Caco-2 (cell line): ENCODE data around the gene OR9Q1. TPM values are rescaled to one million over a fixed set of nuclear protein-coding genes. Genes with fewer than 3 reads are reported as not detected.
"Not testable (repeated sequence)": the region's sequence is repeated elsewhere in the genome, so short reads cannot be mapped to it uniquely, and the experiment has no call there.

Experiments used
- BruUV-seq: library from RNA; stranded (reverse); fragments of 400-500 nt; replicated peaks from 2 replicates; lab custom pipeline; 2021; lab: Mats Ljungman, UMichigan
- CTCF ChIA-PET: fragments of 300-600 bp; sonication (Branson Sonifier 250); formaldehyde crosslinking; loops from one replicate; lab custom pipeline; 2022; ENCODE audit warnings: antibody characterized with exemption; lab: Charles Lee
- POLR2A ChIA-PET: fragments of 300-600 bp; sonication (Branson Sonifier 250); formaldehyde crosslinking; loops from one replicate; lab custom pipeline; 2022; ENCODE audit warnings: antibody characterized with exemption; lab: Charles Lee
- DNase-seq, 2 experiments: peaks; one replicate each; pipeline versions ENCODE4 v3.0.0 to v3.0.0-alpha.2; 2020 to 2022
- H3K27me3 ChIP-seq: replicated peaks from 2 replicates; pipeline ENCODE4 v1.6.0; 2011; ENCODE audit warnings: low read length; ENCODE audit not compliant: control insufficient read depth, insufficient read depth
- H3K36me3 ChIP-seq: 2 replicates; pipeline ENCODE4 v1.5.1; 2011; ENCODE audit warnings: low read length; ENCODE audit not compliant: control insufficient read depth, insufficient read depth
- H3K4me1 ChIP-seq: fragments of 250-450 bp; sonication (Bioruptor Pico); 2 replicates; pipeline ENCODE4 v1.5.1; 2020; ENCODE audit warnings: mild to moderate bottlenecking
- H3K4me3 ChIP-seq: 2 replicates; pipeline ENCODE4 v1.5.1; 2011; ENCODE audit warnings: low read depth, mild to moderate bottlenecking, control low read depth, low read length
- H3K9me3 ChIP-seq: fragments of 250-450 bp; sonication (Bioruptor Pico); 2 replicates; pipeline ENCODE4 v1.5.1; 2020; ENCODE audit warnings: mild to moderate bottlenecking, moderate library complexity
- H3K27ac Mint-ChIP-seq: one replicate; pipeline ENCODE4 v1.8.0; 2022; ENCODE audit warnings: mixed read lengths; ENCODE audit not compliant: unreplicated experiment
- H3K27me3 Mint-ChIP-seq: one replicate; pipeline ENCODE4 v1.8.0; 2022; ENCODE audit warnings: mixed read lengths; ENCODE audit not compliant: insufficient read depth, unreplicated experiment
- H3K36me3 Mint-ChIP-seq: one replicate; pipeline ENCODE4 v1.8.0; 2022; ENCODE audit warnings: mild to moderate bottlenecking, mixed read lengths; ENCODE audit not compliant: insufficient read depth, unreplicated experiment
- H3K4me1 Mint-ChIP-seq: one replicate; pipeline ENCODE4 v1.8.0; 2022; ENCODE audit warnings: low read depth, mixed read lengths; ENCODE audit not compliant: unreplicated experiment
- H3K4me3 Mint-ChIP-seq: one replicate; pipeline ENCODE4 v1.8.0; 2022; ENCODE audit warnings: mild to moderate bottlenecking, moderate library complexity, mixed read lengths; ENCODE audit not compliant: unreplicated experiment
- H3K9me3 Mint-ChIP-seq: one replicate; pipeline ENCODE4 v1.8.0; 2022; ENCODE audit warnings: mixed read lengths; ENCODE audit not compliant: unreplicated experiment
- CTCF ChIP-seq, 2 experiments: fragments of 200-600 bp in 1 of 2; IDR thresholded peaks; 1 replicate in 1 of 2; 2 replicates in 1 of 2; pipeline versions ENCODE4 v1.5.1 to v1.8.0; 2011 to 2022; ENCODE audit warnings: antibody characterized with exemption in 1 of 2, control low read depth in 1 of 2, inconsistent platforms in 1 of 2, low read depth in 1 of 2, low read length in 1 of 2, mild to moderate bottlenecking in 1 of 2, moderate library complexity in 1 of 2; ENCODE audit not compliant: insufficient read depth in 1 of 2, severe bottlenecking in 1 of 2, unreplicated experiment in 1 of 2
- intact Hi-C: fragments of 100-400 bp; cut with micrococcal nuclease; formaldehyde crosslinking; loops from one replicate; pipeline ENCODE4 v1.10.0; 2022; ENCODE audit not compliant: unreplicated experiment
- total RNA-seq: library from RNA; stranded (reverse); gene quantifications from 2 replicates; pipeline ENCODE4 v1.2.3, GENCODE V29; 2022

The OR9Q1 gene
- total RNA-seq, 1 experiment from 2014 or later: not detected

GRCh38 chr11:58195939-58196338 lies 172.3 kb downstream of the OR9Q1 start:
- intact Hi-C loops: no loop called here
- Mint-ChIP-seq H3K27ac (no peak overlapping the region), H3K4me3 (no peak overlapping the region), H3K4me1 (peaks cover 36% of the 10 kb centered on the region), H3K9me3 (peaks cover 38% of the 10 kb centered on the region), H3K36me3 (peaks cover under 1% of the 10 kb centered on the region), H3K27me3 (no peaks in the 10 kb centered on the region)
- H3K9me3 ChIP-seq: peaks cover 8% of the 10 kb centered on the region
- CTCF ChIA-PET: no interaction called here
- H3K4me1 ChIP-seq: peaks cover 33% of the 10 kb centered on the region
- POLR2A ChIA-PET: no interaction called here
- H3K36me3 ChIP-seq: no peaks in the 10 kb centered on the region
- TF ChIP-seq CTCF (IDR thresholded peaks at IDR 0.05; ENCODE audit: insufficient read depth in 1 of 2, low read depth in 1 of 2, low read length in 1 of 2, severe bottlenecking in 1 of 2, unreplicated experiment in 1 of 2): no peak
- no peaks in the 10 kb centered on the region for H3K27me3 ChIP-seq
- no TSS peak for BruUV-seq
- no peak for DNase-seq
- H3K4me3 ChIP-seq: no peak overlapping the region

- BruUV-seq: no TSS peak
- Mint-ChIP-seq H3K27me3 (no peaks in the 10 kb centered on the region), H3K27ac (no peak overlapping the region), H3K4me3 (no peak overlapping the region), H3K36me3 (no peaks in the 10 kb centered on the region), H3K4me1 (peaks cover 9% of the 10 kb centered on the region), H3K9me3 (peaks cover 48% of the 10 kb centered on the region)
- Histone ChIP-seq H3K4me3 (no peak overlapping the region), H3K4me1 (peaks cover 2% of the 10 kb centered on the region; the same call in 1 of the 2 replicates), H3K27me3 (no peaks in the 10 kb centered on the region), H3K36me3 (no peaks in the 10 kb centered on the region), H3K9me3 (peaks cover 5% of the 10 kb centered on the region; the same call in 1 of the 2 replicates)
- ChIA-PET POLR2A (no interaction called here), CTCF (no interaction called here)
- intact Hi-C loops: no loop called here
- DNase-seq: no peak
- no peak for TF ChIP-seq CTCF (IDR thresholded peaks at IDR 0.05; ENCODE audit: insufficient read depth in 1 of 2, low read depth in 1 of 2, low read length in 1 of 2, severe bottlenecking in 1 of 2, unreplicated experiment in 1 of 2)
Observed at GRCh38 chr11:58199271-58199670, 175.6 kb downstream of the OR9Q1 start.

- no TSS peak for BruUV-seq
- POLR2A ChIA-PET: no interaction called here
- intact Hi-C loops: no loop called here
Observed at GRCh38 chr11:58204042-58204441, 180.4 kb downstream of the OR9Q1 start, which contains the start of gene OR1S2. TSS of gene OR1S2 (minus strand) at chr11:58204142. CDS start at chr11:58204142, 0 bp downstream.

GRCh38 chr11:58212420-58212819 lies 188.7 kb downstream of the OR9Q1 start, which contains the start of gene OR1S1:
TSS of gene OR1S1 (plus strand) at chr11:58212720.
- H3K4me1 Mint-ChIP-seq, intact Hi-C loops, DNase-seq, H3K27me3 ChIP-seq, H3K4me3 ChIP-seq, CTCF ChIA-PET, H3K9me3 ChIP-seq, H3K27me3 Mint-ChIP-seq, BruUV-seq, H3K4me1 ChIP-seq, H3K36me3 Mint-ChIP-seq, POLR2A ChIA-PET, H3K36me3 ChIP-seq, H3K27ac Mint-ChIP-seq, H3K4me3 Mint-ChIP-seq: not testable (repeated sequence)
- peaks cover 11% of the 10 kb centered on the region for H3K9me3 Mint-ChIP-seq

More at GRCh38 chr11:58204042-58204441, 180.4 kb downstream of the OR9Q1 start, which contains the start of gene OR1S2:
- CTCF ChIA-PET: no interaction called here
- no peak within 1 kb of the TSS for H3K4me3 Mint-ChIP-seq
- Histone ChIP-seq H3K27me3 (no peaks in the 10 kb centered on the region), H3K4me1 (no peaks in the 10 kb centered on the region; the same call in 1 of the 2 replicates), H3K9me3 (no peaks in the 10 kb centered on the region), H3K4me3 (no peak within 1 kb of the TSS), H3K36me3 (no peaks in the 10 kb centered on the region)
- H3K4me1 Mint-ChIP-seq: peaks cover 3% of the 10 kb centered on the region
- no peak for TF ChIP-seq CTCF (IDR thresholded peaks at IDR 0.05; ENCODE audit: insufficient read depth in 1 of 2, low read depth in 1 of 2, low read length in 1 of 2, severe bottlenecking in 1 of 2, unreplicated experiment in 1 of 2)
- no peaks in the 10 kb centered on the region for H3K27me3 Mint-ChIP-seq
- no peak within 1 kb of the TSS for H3K27ac Mint-ChIP-seq
- peaks cover 25% of the 10 kb centered on the region for H3K9me3 Mint-ChIP-seq
- H3K36me3 Mint-ChIP-seq: no peaks in the 10 kb centered on the region
- DNase-seq: no peak
